Heart left ventricle (tissue), 16 donors: ENCODE data around the gene CDH13. TPM values are rescaled to one million over a fixed set of nuclear protein-coding genes. Genes with fewer than 3 reads are reported as not detected.

Source experiments
- ATAC-seq, 4 donors: fragments of 200-7000 bp; cut with Tn5 transposase; one replicate each; pipeline ENCODE4 v1.9.1; 2020 to 2022; ENCODE audit warnings: moderate library complexity in 4 of 4, mild to moderate bottlenecking in 3 of 4, moderate number of reproducible peaks in 1 of 4
- DNase-seq, 5 donors: peaks; one replicate each; pipeline ENCODE4 v3.0.0-alpha.2; 2020
- H3K27ac ChIP-seq, 12 donors: fragments of 200-600 bp; sonication (generic) in 4 of 12; one replicate each; pipeline versions ENCODE4 v1.5.0 to v1.8.0; 2016 to 2022; ENCODE audit warnings: mild to moderate bottlenecking in 2 of 12
- H3K27me3 ChIP-seq, 9 donors: fragments of 200-600 bp; sonication (generic) in 2 of 9; one replicate each; pipeline versions ENCODE4 v1.5.1 to v1.8.0; 2016 to 2022; ENCODE audit warnings: mild to moderate bottlenecking in 3 of 9
- H3K36me3 ChIP-seq, 9 donors: fragments of 200-600 bp; sonication (generic) in 2 of 9; one replicate each; pipeline versions ENCODE4 v1.5.0 to v1.8.0; 2018 to 2022; ENCODE audit warnings: mild to moderate bottlenecking in 2 of 9
- H3K4me1 ChIP-seq, 12 donors: fragments of 200-600 bp; sonication (generic) in 4 of 12; one replicate each; pipeline versions ENCODE4 v1.5.0 to v1.8.0; 2016 to 2022; ENCODE audit warnings: mild to moderate bottlenecking in 3 of 12
- H3K4me3 ChIP-seq, 12 donors: fragments of 200-600 bp; sonication (generic) in 4 of 12; one replicate each; pipeline versions ENCODE4 v1.5.0 to v1.8.0; 2017 to 2022; ENCODE audit warnings: mild to moderate bottlenecking in 9 of 12, moderate library complexity in 4 of 12
- H3K9me3 ChIP-seq, 12 donors: fragments of 200-600 bp; sonication (generic) in 4 of 12; one replicate each; pipeline versions ENCODE4 v1.5.0 to v1.8.0; 2016 to 2022; ENCODE audit warnings: mild to moderate bottlenecking in 1 of 12
- POLR2A ChIP-seq, 2 donors: fragments of 450-650 bp; IDR thresholded peaks; one replicate each; pipeline ENCODE4 v1.6.1; 2017; ENCODE audit warnings: antibody characterized with exemption in 2 of 2, mild to moderate bottlenecking in 2 of 2, moderate library complexity in 2 of 2
- WGBS, 4 donors: extraction: QIAGEN DNeasy Blood & Tissue Kit in 2 of 4; methylation state at CpG; one replicate each; pipeline versions ENCODE4 v1.1.5 to v1.1.7; 2013 to 2018; 5-methylcytosine and 5-hydroxymethylcytosine counted together
- intact Hi-C, 10 donors: fragments of 100-400 bp; cut with DNase I; formaldehyde crosslinking; loops; one replicate each; pipeline versions ENCODE4 v1.11.1 to v1.14.2; 2022
- polyA plus RNA-seq, 2 donors: library from polyadenylated mRNA; stranded (reverse); fragments of 200-250 nt; gene quantifications; one replicate each; pipeline ENCODE4 v1.2.3, GENCODE V29; 2013
- total RNA-seq, 9 donors: library from RNA; depleted of rRNA in 2 of 9; stranded (reverse); fragments of >200 nt in 2 of 9; fragmentation: NEBNext Ultra II Directional in 3 of 9; extraction: Animal tissue kit (Norgen Biotek cat#: 25700) in 3 of 9; gene quantifications; one replicate each; pipeline versions ENCODE4 v1.1.0 to v1.2.4, GENCODE V29; 2016 to 2023
- TF ChIP-seq, protein P1 (sequence below), 12 donors: fragments of 200-600 bp; sonication (generic) in 4 of 12; IDR thresholded peaks; one replicate each; pipeline versions ENCODE4 v1.5.0 to v1.8.0; 2018 to 2022; ENCODE audit warnings: antibody characterized with exemption in 12 of 12, mild to moderate bottlenecking in 5 of 12
- donor health status: ischemic (EF 13 %, LVEDD 7.1; RV severe dilation, severe dysfunction).
- donor health status: healthy with polysubstance abuse.
- donor health status: DM: no; HTN: yes; CAD: no.
- donor health status: DM: no; HTN: no; CAD: no.
- donor health status: ischemic (EF 25% LVEDD 6.9; RV normal size, moderate dysfunction).
- donor health status: ischemic (EF 25% LVEDD 5.7; RV mildly dilated, moderate dysfunction).
- donor health status: healthy.
- donor health status: DM: yes; HTN: yes; CAD: no.
- donor health status: ischemic (EF 35%, LVEDD 5.7; RV mildly dilated, moderate dysfunction).
- donor health status: nonischemic (EF 11% LVEDD 7.7; RV severe dilation, severe dysfunction).
- donor health status: DM: yes; HTN: yes; CAD: no.
- donor health status: PGD.
- donor health status: ischemic (EF 29% LVEDD 5.4; RV normal size, mild dysfunction).
- donor health status: nonischemic (EF 23%, LVEDD 6.1; RV moderate dilation, normal function).

The CDH13 gene
- total and polyA plus RNA-seq, 11 donors: 15.0 to 172 (median 137) TPM

GRCh38 chr16:83711069-83711468 lies 1084.3 kb downstream of the CDH13 start:
- intact Hi-C loops: no loop called here
- Histone ChIP-seq H3K36me3 (no peaks in the 10 kb centered on the region), H3K4me1 (peaks cover 0 to 7% (median 0%) of the 10 kb centered on the region in 12 donors), H3K27me3 (no peaks in the 10 kb centered on the region), H3K9me3 (no peaks in the 10 kb centered on the region), H3K27ac (no peak overlapping the region), H3K4me3 (no peak overlapping the region)
- DNase-seq (no peak), ATAC-seq (no peak)
- TF ChIP-seq POLR2A (IDR thresholded peaks at IDR 0.05): no peak
- TF ChIP-seq, protein P1, sequence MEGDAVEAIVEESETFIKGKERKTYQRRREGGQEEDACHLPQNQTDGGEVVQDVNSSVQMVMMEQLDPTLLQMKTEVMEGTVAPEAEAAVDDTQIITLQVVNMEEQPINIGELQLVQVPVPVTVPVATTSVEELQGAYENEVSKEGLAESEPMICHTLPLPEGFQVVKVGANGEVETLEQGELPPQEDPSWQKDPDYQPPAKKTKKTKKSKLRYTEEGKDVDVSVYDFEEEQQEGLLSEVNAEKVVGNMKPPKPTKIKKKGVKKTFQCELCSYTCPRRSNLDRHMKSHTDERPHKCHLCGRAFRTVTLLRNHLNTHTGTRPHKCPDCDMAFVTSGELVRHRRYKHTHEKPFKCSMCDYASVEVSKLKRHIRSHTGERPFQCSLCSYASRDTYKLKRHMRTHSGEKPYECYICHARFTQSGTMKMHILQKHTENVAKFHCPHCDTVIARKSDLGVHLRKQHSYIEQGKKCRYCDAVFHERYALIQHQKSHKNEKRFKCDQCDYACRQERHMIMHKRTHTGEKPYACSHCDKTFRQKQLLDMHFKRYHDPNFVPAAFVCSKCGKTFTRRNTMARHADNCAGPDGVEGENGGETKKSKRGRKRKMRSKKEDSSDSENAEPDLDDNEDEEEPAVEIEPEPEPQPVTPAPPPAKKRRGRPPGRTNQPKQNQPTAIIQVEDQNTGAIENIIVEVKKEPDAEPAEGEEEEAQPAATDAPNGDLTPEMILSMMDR (IDR thresholded peaks at IDR 0.05): no peak
- 81 to 90% (median 87%) methylated on average over 3 of the region's 3 CpGs for whole genome bisulfite sequencing, 4 donors

GRCh38 chr16:83713597-83713996 lies 1086.8 kb downstream of the CDH13 start:
- Histone ChIP-seq H3K4me1 (peaks cover 0 to 21% (median 2%) of the 10 kb centered on the region in 12 donors), H3K9me3 (no peaks in the 10 kb centered on the region), H3K36me3 (no peaks in the 10 kb centered on the region), H3K27me3 (no peaks in the 10 kb centered on the region), H3K27ac (no peak overlapping the region), H3K4me3 (no peak overlapping the region)
- ATAC-seq (no peak), DNase-seq (no peak)
- TF ChIP-seq, protein P1 (IDR thresholded peaks at IDR 0.05): no peak
- TF ChIP-seq POLR2A (IDR thresholded peaks at IDR 0.05): no peak
- WGBS, 4 donors: 76 to 90% (median 83%) methylated on average over 4 of the region's 4 CpGs
- intact Hi-C loops: no loop called here

DNA sequence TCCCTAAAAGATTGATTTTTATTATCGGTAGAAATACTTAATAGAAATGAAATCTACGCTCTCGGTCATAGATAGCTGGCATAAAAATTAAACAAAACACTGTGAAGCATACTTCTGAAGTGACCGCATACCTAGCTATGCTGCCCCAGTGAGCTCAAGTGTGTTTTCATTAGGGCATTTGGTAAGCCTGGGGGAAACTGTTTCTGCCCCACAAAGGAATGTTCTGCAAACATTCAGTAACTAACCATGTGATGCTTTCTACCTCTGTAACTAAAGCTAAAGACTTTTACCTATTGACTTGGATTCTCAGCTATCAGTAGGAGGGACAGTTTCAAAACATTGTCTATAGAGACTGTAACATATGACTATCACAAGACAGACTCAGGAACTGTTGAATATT lies 1087.5 kb downstream of the CDH13 start:
- no peak for TF ChIP-seq POLR2A (IDR thresholded peaks at IDR 0.05)
- TF ChIP-seq, protein P1 (IDR thresholded peaks at IDR 0.05): no peak
- H3K9me3 ChIP-seq: no peaks in the 10 kb centered on the region
- no peaks in the 10 kb centered on the region for H3K27me3 ChIP-seq
- ATAC-seq (no peak), DNase-seq (no peak)
- WGBS, 4 donors: 95 to 98% (median 97%) methylated on average over 4 of the region's 4 CpGs
- no peak overlapping the region for H3K27ac ChIP-seq
- intact Hi-C loops: no loop called here
- peaks cover 0 to 22% (median 2%) of the 10 kb centered on the region in 12 donors for H3K4me1 ChIP-seq
- no peaks in the 10 kb centered on the region for H3K36me3 ChIP-seq
- no peak overlapping the region for H3K4me3 ChIP-seq

DNA sequence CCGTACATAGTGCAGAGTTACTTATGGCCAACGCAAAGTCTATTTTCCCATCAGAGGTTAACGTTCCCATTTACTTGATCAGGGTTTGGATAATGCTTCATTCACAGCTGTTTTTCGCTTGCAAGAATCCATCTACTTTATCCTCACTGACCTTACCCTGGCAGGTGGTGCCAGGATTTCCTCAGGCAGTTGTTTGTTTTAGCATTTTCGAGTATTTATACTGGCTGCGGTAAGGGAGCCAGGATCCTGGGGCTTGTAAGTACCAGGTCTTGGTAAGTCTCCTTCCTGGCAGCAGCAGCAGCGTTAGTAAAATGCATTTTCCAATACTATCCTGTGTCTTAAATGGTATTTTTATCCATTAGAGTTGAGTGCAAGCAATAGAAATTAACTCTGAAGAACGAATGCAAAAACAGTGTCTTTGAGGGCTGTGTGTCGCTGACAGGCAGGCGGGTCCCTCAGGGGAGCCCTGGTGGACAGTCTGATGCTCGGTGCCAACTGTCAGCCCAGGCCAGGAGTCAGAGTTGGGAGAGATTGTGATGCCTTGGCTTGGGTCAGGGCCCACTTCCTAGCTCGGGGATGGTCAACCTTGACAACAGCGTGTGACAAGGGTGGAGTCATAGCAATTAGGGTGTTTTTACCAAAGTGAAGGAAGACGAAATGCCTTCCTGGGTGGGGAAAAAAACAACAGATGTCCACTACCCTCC lies 1088.6 kb downstream of the CDH13 start:
- Histone ChIP-seq H3K4me3 (no peak overlapping the region), H3K27ac (no peak overlapping the region)
- no peak for ATAC-seq

More for the DNA sequence above, 1088.6 kb downstream of the CDH13 start:
- Histone ChIP-seq H3K36me3 (no peaks in the 10 kb centered on the region), H3K9me3 (no peaks in the 10 kb centered on the region), H3K4me1 (peaks cover 0 to 22% (median 2%) of the 10 kb centered on the region in 12 donors), H3K27me3 (no peaks in the 10 kb centered on the region)
- DNase-seq: no peak
- TF ChIP-seq, protein P1 (IDR thresholded peaks at IDR 0.05): no peak
- intact Hi-C loops: no loop called here
- 66 to 75% (median 71%) methylated on average over 14 of the region's 14 CpGs for WGBS, 4 donors
